ENCODE measurements around the gene ATP2A2. TPM values are rescaled to one million over a fixed set of nuclear protein-coding genes. Genes with fewer than 3 reads are reported as not detected.

ATP2A2 gene
- total and polyA plus RNA-seq, 2 of the 4 experiments (the other 2 are of a cell fraction) = 166 to 225 TPM

DNA sequence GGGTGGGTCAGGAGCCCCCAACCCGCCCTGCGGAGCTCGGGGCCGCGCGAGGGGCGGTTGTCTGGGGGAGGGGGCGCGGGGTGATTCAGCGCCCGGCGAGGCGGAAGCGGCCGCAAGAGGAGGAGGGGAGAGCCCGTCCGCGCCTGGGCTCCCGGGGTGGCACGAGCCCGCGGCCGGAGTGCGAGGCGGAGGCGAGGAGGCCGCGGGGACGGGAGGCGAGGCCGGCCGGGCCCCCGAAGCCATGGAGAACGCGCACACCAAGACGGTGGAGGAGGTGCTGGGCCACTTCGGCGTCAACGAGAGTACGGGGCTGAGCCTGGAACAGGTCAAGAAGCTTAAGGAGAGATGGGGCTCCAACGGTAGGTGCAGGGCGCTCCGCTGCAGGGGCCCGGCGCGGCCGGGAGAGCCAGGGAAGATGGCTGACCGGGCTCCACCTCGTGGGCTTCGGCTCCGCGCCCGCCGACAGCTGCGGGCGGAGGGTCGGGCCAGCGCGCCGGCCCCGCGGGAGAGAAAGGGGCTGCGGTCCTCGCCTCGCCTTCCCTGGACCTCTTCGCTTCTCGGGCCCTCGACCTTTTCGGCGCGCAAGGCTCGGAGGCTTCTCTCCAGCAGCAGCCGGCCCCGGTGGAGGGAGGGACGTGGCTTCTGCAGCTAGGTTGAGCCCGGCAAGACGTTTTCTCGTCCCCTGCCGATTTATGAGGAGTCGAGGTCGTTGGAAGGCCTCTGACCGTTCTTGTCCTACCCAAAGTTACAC lies 677 bp downstream of the ATP2A2 start (continued):
- TF ChIP-seq FOS (IDR thresholded peaks at IDR 0.05; ENCODE audit: low read depth, low read length) = no peak; the same call in 1 of the 2 replicates
- no peak for TF ChIP-seq CEBPB (IDR thresholded peaks at IDR 0.05; ENCODE audit: low read depth, low read length)
- no peak for TF ChIP-seq RFX5 (IDR thresholded peaks at IDR 0.05; ENCODE audit: low read depth, low read length)

DNA sequence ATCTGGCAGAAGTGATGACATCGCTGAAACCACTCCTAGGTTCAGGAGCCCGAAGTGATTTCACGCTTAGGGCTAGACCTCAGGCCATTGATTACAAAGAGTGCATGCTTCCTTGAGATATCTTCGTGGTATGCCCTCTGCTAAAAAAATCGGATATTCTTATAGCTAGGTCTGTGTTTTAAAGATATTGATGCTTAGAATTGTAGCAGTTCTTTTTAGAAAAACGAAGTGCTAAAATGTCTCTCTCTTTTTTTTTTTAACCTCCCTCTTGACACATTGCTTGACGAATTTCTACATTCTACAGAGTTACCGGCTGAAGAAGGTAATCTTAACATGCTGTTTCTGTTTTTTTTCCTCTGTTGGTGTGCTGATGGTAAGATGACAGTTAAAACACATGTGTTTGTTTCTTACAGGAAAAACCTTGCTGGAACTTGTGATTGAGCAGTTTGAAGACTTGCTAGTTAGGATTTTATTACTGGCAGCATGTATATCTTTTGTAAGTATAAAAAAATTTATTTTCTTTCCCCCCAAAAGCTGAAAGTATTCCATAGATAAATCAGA lies 1.3 kb downstream of the ATP2A2 start:
- Histone ChIP-seq H3K4me1 (ENCODE audit: control insufficient read depth, insufficient read depth, low read length) (peaks cover 9% of the 10 kb centered on the region), H3K4me2 (ENCODE audit: low read depth, low read length) (peak overlapping the region; percentile 94), H3K14ac (replicated peaks; ENCODE audit: low read depth, low read length) (peak overlapping the region; percentile 94), H3K79me1 (ENCODE audit: low read depth in 1 of 2, low read length in 2 of 2) (peaks cover 0 to 19% of the 10 kb centered on the region in 2 experiments; a peak in 2 of 4 replicates), H3K56ac (ENCODE audit: extremely low read depth, insufficient read depth, low read length) (peak overlapping the region; percentile 88), H3K9ac (ENCODE audit: low read depth, low read length) (peak overlapping the region; percentile 97), H2AK5ac (ENCODE audit: low read depth, low read length) (peak overlapping the region; percentile 91), H4K8ac (ENCODE audit: low read depth in 2 of 2, low read length in 2 of 2) (peak overlapping the region; percentile 90 to 92; a peak in 2 of 4 replicates), H3K18ac (ENCODE audit: low read depth, low read length) (peak overlapping the region; percentile 63), H2BK5ac (ENCODE audit: low read depth, low read length, poor library complexity, severe bottlenecking) (peak overlapping the region; percentile 95), H3K4me3 (ENCODE audit: insufficient read depth, low read depth, low read length) (peak overlapping the region; percentile 73), H3K27me3 (ENCODE audit: control insufficient read depth, insufficient read depth, low read length) (no peaks in the 10 kb centered on the region), H2AFZ (replicated peaks; ENCODE audit: low read length, poor library complexity) (peak overlapping the region; percentile 90), H3K23ac (ENCODE audit: low read depth, low read length) (peak overlapping the region; percentile 99), H3K27ac (ENCODE audit: insufficient read depth, low read length) (peak overlapping the region; percentile 98), H4K5ac (ENCODE audit: low read depth, low read length) (peak overlapping the region; percentile 17; the same call in 1 of the 2 replicates), H3K9me1 (ENCODE audit: insufficient read depth, low read length) (0 out of 2 replicates have a peak, but pooled peaks cover 6% of the 10 kb centered on the region), H4K20me1 (ENCODE audit: insufficient read depth, low read length) (peaks cover 54% of the 10 kb centered on the region), H3K4ac (ENCODE audit: low read depth, low read length) (peak overlapping the region; percentile 99), H3K9me3 (ENCODE audit: control insufficient read depth, insufficient read depth, low read length) (no peaks in the 10 kb centered on the region), H2BK20ac (ENCODE audit: low read depth, low read length) (no peak overlapping the region), H4K91ac (ENCODE audit: insufficient read depth, low read depth, low read length) (peak overlapping the region; percentile 96), H2AK9ac (replicated peaks; ENCODE audit: low read depth, low read length, poor library complexity) (peak overlapping the region; percentile 98), H2BK15ac (ENCODE audit: low read depth, low read length) (no peak overlapping the region; the same call in 2 of the 3 replicates), H3K36me3 (ENCODE audit: control insufficient read depth, insufficient read depth, low read length) (peaks cover 4% of the 10 kb centered on the region), H2BK120ac (ENCODE audit: low read depth, low read length) (peak overlapping the region; percentile 21; the same call in 1 of the 2 replicates)
- TF ChIP-seq POLR2A (IDR thresholded peaks at IDR 0.05; ENCODE audit: low read depth, low read length) (no peak; the same call in 1 of the 2 replicates), BHLHE40 (IDR thresholded peaks at IDR 0.05; ENCODE audit: low read depth, low read length) (no peak), CHD1 (IDR thresholded peaks at IDR 0.05; ENCODE audit: low read depth, low read length) (no peak), NFE2L2 (IDR thresholded peaks at IDR 0.05; ENCODE audit: low read depth, low read length) (no peak), SMC3 (IDR thresholded peaks at IDR 0.05; ENCODE audit: low read depth, low read length) (no peak), RAD21 (IDR thresholded peaks at IDR 0.05; ENCODE audit: low read length) (no peak; the same call in 1 of the 2 replicates), MAFK (IDR thresholded peaks at IDR 0.05; ENCODE audit: low read depth, low read length) (peak; percentile 41; the same call in 1 of the 2 replicates), FOS (IDR thresholded peaks at IDR 0.05; ENCODE audit: low read depth, low read length) (no peak), RFX5 (IDR thresholded peaks at IDR 0.05; ENCODE audit: low read depth, low read length) (no peak), CEBPB (IDR thresholded peaks at IDR 0.05; ENCODE audit: low read depth, low read length) (peak; percentile 32; the same call in 1 of the 2 replicates)
- TF ChIP-seq, protein P1, sequence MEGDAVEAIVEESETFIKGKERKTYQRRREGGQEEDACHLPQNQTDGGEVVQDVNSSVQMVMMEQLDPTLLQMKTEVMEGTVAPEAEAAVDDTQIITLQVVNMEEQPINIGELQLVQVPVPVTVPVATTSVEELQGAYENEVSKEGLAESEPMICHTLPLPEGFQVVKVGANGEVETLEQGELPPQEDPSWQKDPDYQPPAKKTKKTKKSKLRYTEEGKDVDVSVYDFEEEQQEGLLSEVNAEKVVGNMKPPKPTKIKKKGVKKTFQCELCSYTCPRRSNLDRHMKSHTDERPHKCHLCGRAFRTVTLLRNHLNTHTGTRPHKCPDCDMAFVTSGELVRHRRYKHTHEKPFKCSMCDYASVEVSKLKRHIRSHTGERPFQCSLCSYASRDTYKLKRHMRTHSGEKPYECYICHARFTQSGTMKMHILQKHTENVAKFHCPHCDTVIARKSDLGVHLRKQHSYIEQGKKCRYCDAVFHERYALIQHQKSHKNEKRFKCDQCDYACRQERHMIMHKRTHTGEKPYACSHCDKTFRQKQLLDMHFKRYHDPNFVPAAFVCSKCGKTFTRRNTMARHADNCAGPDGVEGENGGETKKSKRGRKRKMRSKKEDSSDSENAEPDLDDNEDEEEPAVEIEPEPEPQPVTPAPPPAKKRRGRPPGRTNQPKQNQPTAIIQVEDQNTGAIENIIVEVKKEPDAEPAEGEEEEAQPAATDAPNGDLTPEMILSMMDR (conservative IDR thresholded peaks at IDR 0.05; ENCODE audit: low read depth, low read length) = no peak
- TF ChIP-seq, protein P2, sequence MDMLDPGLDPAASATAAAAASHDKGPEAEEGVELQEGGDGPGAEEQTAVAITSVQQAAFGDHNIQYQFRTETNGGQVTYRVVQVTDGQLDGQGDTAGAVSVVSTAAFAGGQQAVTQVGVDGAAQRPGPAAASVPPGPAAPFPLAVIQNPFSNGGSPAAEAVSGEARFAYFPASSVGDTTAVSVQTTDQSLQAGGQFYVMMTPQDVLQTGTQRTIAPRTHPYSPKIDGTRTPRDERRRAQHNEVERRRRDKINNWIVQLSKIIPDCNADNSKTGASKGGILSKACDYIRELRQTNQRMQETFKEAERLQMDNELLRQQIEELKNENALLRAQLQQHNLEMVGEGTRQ (IDR thresholded peaks at IDR 0.05; ENCODE audit: low read depth, low read length) = no peak
- intact Hi-C loops (cut with micrococcal nuclease) = loop anchor here (5.0 kb wide), 1 partner anchor 160 kb away; the partner anchor contains the start of gene IFT81
- POLR2A ChIA-PET (ENCODE audit: unreplicated experiment) = interaction anchor here (0.6 kb wide), 1 partner anchor 70 kb away, joined by 3 read pairs; no protein-coding TSS in a partner anchor
- BruUV-seq (replicated peaks) = no TSS peak
- in situ Hi-C loops (cut with MboI; ENCODE audit: low sequenced_read_pairs) = no loop called here
- DNase-seq (peak; percentile 55), ATAC-seq (ENCODE audit: low read depth) (no peak)
- 0% methylated on average over 3 of the region's 8 CpGs; no CpG with 5 or more reads in 1 of the 2 experiments for WGBS, 2 experiments (ENCODE audit: extremely low coverage in 2 of 2, insufficient read length in 1 of 2)
- CTCF ChIA-PET = interaction anchor here (0.6 kb wide), 1 partner anchor 33 kb away, joined by 3 read pairs; no protein-coding TSS in a partner anchor
- dilution Hi-C loops (cut with HindIII; ENCODE audit: low sequenced_read_pairs, unreplicated experiment) = no loop called here
